HEK293T (cell line): ENCODE results near the gene BEAN1.

Source experiments
- CTCF ChIA-PET: fragments of 350-600 bp; formaldehyde crosslinking; extraction: SDS; loops from one replicate; lab custom pipeline; 2021; ENCODE audit warnings: antibody characterized with exemption, inconsistent platforms; lab: Yijun Ruan, JAX
- POLR2A ChIA-PET: fragments of 350-600 bp; formaldehyde crosslinking; extraction: SDS; loops from one replicate; lab custom pipeline; 2020; ENCODE audit warnings: antibody characterized with exemption, inconsistent platforms; lab: Yijun Ruan, JAX
- DNase-seq: peaks from one replicate; pipeline ENCODE4 v3.0.0; 2012; ENCODE audit warnings: mixed read lengths; ENCODE audit errors: extremely low spot score
- ARNT ChIP-seq: fragments of 450-650 bp; IDR thresholded peaks from 2 replicates; pipeline ENCODE4 v1.6.1; 2017; ENCODE audit warnings: mild to moderate bottlenecking
- BHLHE40 ChIP-seq: fragments of 450-650 bp; IDR thresholded peaks from 2 replicates; pipeline ENCODE4 v1.6.1; 2016; ENCODE audit warnings: mild to moderate bottlenecking, moderate library complexity, borderline replicate concordance
- CTBP1 ChIP-seq: fragments of 450-650 bp; IDR thresholded peaks from 2 replicates; pipeline ENCODE4 v1.6.1; 2016; ENCODE audit warnings: borderline replicate concordance
- ELF4 ChIP-seq: fragments of 450-650 bp; IDR thresholded peaks from 2 replicates; pipeline ENCODE4 v1.6.1; 2017; ENCODE audit warnings: antibody characterized with exemption
- FOXA1 ChIP-seq: fragments of 450-650 bp; IDR thresholded peaks from 2 replicates; pipeline ENCODE4 v1.6.1; 2016; ENCODE audit warnings: mild to moderate bottlenecking
- FOXK2 ChIP-seq: fragments of 450-650 bp; IDR thresholded peaks from 2 replicates; pipeline ENCODE4 v1.6.1; 2016; ENCODE audit warnings: mild to moderate bottlenecking
- FOXM1 ChIP-seq: fragments of 450-650 bp; IDR thresholded peaks from 2 replicates; pipeline ENCODE4 v1.6.1; 2017; ENCODE audit warnings: mild to moderate bottlenecking, borderline replicate concordance
- HDGF ChIP-seq: fragments of 450-650 bp; IDR thresholded peaks from 2 replicates; pipeline ENCODE4 v1.6.1; 2017; ENCODE audit warnings: antibody characterized with exemption, borderline replicate concordance
- L3MBTL2 ChIP-seq: fragments of 450-650 bp; conservative IDR thresholded peaks from 2 replicates; pipeline ENCODE4 v1.6.1; 2016; ENCODE audit warnings: mild to moderate bottlenecking
- LEF1 ChIP-seq: fragments of 450-650 bp; IDR thresholded peaks from 2 replicates; pipeline ENCODE4 v1.6.1; 2017; ENCODE audit warnings: mild to moderate bottlenecking, borderline replicate concordance
- NFRKB ChIP-seq: fragments of 450-650 bp; IDR thresholded peaks from 2 replicates; pipeline ENCODE4 v1.6.1; 2016; ENCODE audit warnings: mild to moderate bottlenecking, moderate library complexity
- PKNOX1 ChIP-seq: fragments of 450-650 bp; IDR thresholded peaks from 2 replicates; pipeline ENCODE4 v1.6.1; 2016
- SP1 ChIP-seq: fragments of 450-650 bp; IDR thresholded peaks from 2 replicates; pipeline ENCODE4 v1.6.1; 2017
- SUZ12 ChIP-seq: fragments of 450-650 bp; IDR thresholded peaks from 2 replicates; pipeline ENCODE4 v1.6.1; 2016; ENCODE audit warnings: mild to moderate bottlenecking
- TARDBP ChIP-seq: fragments of 450-650 bp; IDR thresholded peaks from 2 replicates; pipeline ENCODE4 v1.6.1; 2016
- ZNF384 ChIP-seq: fragments of 450-650 bp; IDR thresholded peaks from 2 replicates; pipeline ENCODE4 v1.6.1; 2016

Gene BEAN1

GRCh38 chr16:66427036-66427860 lies at the start of gene BEAN1:
BEAN1 (plus strand) TSS chr16:66427295; CDS start chr16:66437677, 10,382 bp downstream.
- DNase-seq: peak; percentile 67
- TF ChIP-seq HDGF (no peak), ZNF384 (no peak), PKNOX1 (no peak), ARNT (no peak), FOXK2 (no peak), ELF4 (no peak)
- CTCF ChIA-PET: no interaction called here
- POLR2A ChIA-PET: no interaction called here

- POLR2A ChIA-PET: no interaction called here
- DNase-seq: no peak
- CTCF ChIA-PET: interaction anchor here (0.6 kb wide), 1 partner anchor 274 kb away, joined by 3 read pairs; no protein-coding TSS in a partner anchor
- TF ChIP-seq ZNF384 (no peak), FOXM1 (no peak), CTBP1 (no peak), NFRKB (no peak), HDGF (no peak), LEF1 (no peak), FOXA1 (no peak), ELF4 (no peak), L3MBTL2 (no peak), FOXK2 (no peak), PKNOX1 (no peak), SP1 (no peak), BHLHE40 (no peak), SUZ12 (no peak), ARNT (no peak), TARDBP (no peak)
Measured at GRCh38 chr16:66377324-66377723, 49.8 kb upstream of the BEAN1 start.

GRCh38 chr16:66378741-66379570 lies 48.1 kb upstream of the BEAN1 start:
- ChIA-PET CTCF (no interaction called here), POLR2A (no interaction called here)
- TF ChIP-seq NFRKB (no peak), PKNOX1 (no peak), ARNT (no peak), LEF1 (no peak), FOXM1 (no peak), SP1 (no peak), ELF4 (no peak), SUZ12 (no peak), CTBP1 (no peak), HDGF (no peak), TARDBP (no peak), L3MBTL2 (no peak)
- DNase-seq: no peak

GRCh38 chr16:66379571-66379941 lies 47.5 kb upstream of the BEAN1 start:
- DNase-seq: no peak
- POLR2A ChIA-PET: no interaction called here
- TF ChIP-seq ZNF384: no peak
- no peak for TF ChIP-seq BHLHE40
- TF ChIP-seq ARNT: no peak
- CTCF ChIA-PET: no interaction called here

- CTCF ChIA-PET: no interaction called here
- DNase-seq: no peak
- TF ChIP-seq LEF1 (no peak), FOXK2 (no peak), BHLHE40 (no peak), PKNOX1 (no peak), FOXM1 (no peak), SP1 (no peak), HDGF (no peak), NFRKB (no peak), ZNF384 (no peak), CTBP1 (no peak), ELF4 (no peak), FOXA1 (no peak), SUZ12 (no peak)
- POLR2A ChIA-PET: no interaction called here
Measured at GRCh38 chr16:66380421-66380820, 46.7 kb upstream of the BEAN1 start.
